ENCODE data around the gene LOC101059915.

GRCh38 chrX:71632923-71633657 is 34.3 kb upstream of the LOC101059915 start:
- TF ChIP-seq EGR1 (IDR thresholded peaks at IDR 0.05; ENCODE audit: low read depth) = no peak
- TF ChIP-seq, protein P1, sequence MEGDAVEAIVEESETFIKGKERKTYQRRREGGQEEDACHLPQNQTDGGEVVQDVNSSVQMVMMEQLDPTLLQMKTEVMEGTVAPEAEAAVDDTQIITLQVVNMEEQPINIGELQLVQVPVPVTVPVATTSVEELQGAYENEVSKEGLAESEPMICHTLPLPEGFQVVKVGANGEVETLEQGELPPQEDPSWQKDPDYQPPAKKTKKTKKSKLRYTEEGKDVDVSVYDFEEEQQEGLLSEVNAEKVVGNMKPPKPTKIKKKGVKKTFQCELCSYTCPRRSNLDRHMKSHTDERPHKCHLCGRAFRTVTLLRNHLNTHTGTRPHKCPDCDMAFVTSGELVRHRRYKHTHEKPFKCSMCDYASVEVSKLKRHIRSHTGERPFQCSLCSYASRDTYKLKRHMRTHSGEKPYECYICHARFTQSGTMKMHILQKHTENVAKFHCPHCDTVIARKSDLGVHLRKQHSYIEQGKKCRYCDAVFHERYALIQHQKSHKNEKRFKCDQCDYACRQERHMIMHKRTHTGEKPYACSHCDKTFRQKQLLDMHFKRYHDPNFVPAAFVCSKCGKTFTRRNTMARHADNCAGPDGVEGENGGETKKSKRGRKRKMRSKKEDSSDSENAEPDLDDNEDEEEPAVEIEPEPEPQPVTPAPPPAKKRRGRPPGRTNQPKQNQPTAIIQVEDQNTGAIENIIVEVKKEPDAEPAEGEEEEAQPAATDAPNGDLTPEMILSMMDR (IDR thresholded peaks at IDR 0.05 in 2 of 3, conservative IDR thresholded peaks at IDR 0.05 in 1 of 3; ENCODE audit: borderline replicate concordance in 1 of 3, insufficient read depth in 1 of 3, low read depth in 2 of 3, low read length in 2 of 3) = no peak
- no peak for TF ChIP-seq POLR2A (IDR thresholded peaks at IDR 0.05; ENCODE audit: borderline replicate concordance, extremely low read depth, insufficient read depth, insufficient read length)
- no peak for TF ChIP-seq TCF7L2 (IDR thresholded peaks at IDR 0.05; ENCODE audit: borderline replicate concordance, extremely low read depth, insufficient read depth, insufficient read length)
- TF ChIP-seq POLR2AphosphoS5 (IDR thresholded peaks at IDR 0.05; ENCODE audit: low read depth, low read length) = no peak
- TF ChIP-seq RAD21 (IDR thresholded peaks at IDR 0.05; ENCODE audit: low read depth) = no peak

Data from HCT116 (cell line).